Liver (tissue), 3 donors: ENCODE measurements around the gene EXOSC3.

Experiments used
- CTCF ChIP-seq: fragments of 150-350 bp; IDR thresholded peaks from 2 replicates; pipeline ENCODE4 v1.5.1; 2017; ENCODE audit warnings: improper control_type of control experiment, low read depth, low read length; ENCODE audit not compliant: missing input control
- GABPA ChIP-seq, 2 donors: IDR thresholded peaks in 1 of 2; conservative IDR thresholded peaks in 1 of 2; 2 replicates each; pipeline ENCODE4 v1.6.1; 2016; ENCODE audit warnings: antibody characterized with exemption in 2 of 2, mild to moderate bottlenecking in 1 of 2, moderate library complexity in 1 of 2
- JUND ChIP-seq, 2 donors: IDR thresholded peaks; 2 replicates each; pipeline ENCODE4 v1.6.1; 2016; ENCODE audit warnings: antibody characterized with exemption in 2 of 2
- MAX ChIP-seq: IDR thresholded peaks from 2 replicates; pipeline ENCODE4 v1.6.1; 2016; ENCODE audit warnings: antibody characterized with exemption
- RAD21 ChIP-seq, 2 donors: IDR thresholded peaks; 2 replicates each; pipeline ENCODE4 v1.6.1; 2016; ENCODE audit warnings: antibody characterized with exemption in 2 of 2, mild to moderate bottlenecking in 2 of 2
- YY1 ChIP-seq: IDR thresholded peaks from 2 replicates; pipeline ENCODE4 v1.6.1; 2016; ENCODE audit warnings: antibody characterized with exemption, mild to moderate bottlenecking
- TF ChIP-seq, protein P1 (sequence below): IDR thresholded peaks from 2 replicates; pipeline ENCODE4 v1.6.1; 2016; ENCODE audit warnings: antibody characterized with exemption, mild to moderate bottlenecking
- TF ChIP-seq, protein P2 (sequence below): IDR thresholded peaks from 2 replicates; pipeline ENCODE4 v1.6.1; 2016; ENCODE audit warnings: antibody characterized with exemption
- donor health status: healthy.
- donor health status: healthy.

DNA sequence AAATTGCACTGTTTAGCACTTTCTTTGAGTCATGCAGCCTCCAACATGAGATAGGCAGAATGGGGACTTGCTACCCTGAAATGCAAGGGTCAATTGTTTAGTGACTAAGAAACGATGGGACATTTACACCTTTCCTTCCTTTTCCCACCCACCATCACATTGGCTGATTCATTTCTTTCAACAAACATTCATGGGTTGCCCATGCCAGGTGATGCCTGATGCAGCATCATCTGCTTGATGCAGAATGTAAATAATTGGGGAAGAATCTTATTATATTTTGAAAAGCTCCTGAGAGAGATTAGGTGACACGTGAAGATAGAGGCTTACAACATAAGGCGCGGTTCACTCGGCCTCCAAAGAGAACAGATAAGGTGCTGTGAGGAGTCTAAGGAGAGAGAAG is 35.7 kb downstream of the EXOSC3 start:
- no peak for TF ChIP-seq CTCF
- TF ChIP-seq, protein P1, sequence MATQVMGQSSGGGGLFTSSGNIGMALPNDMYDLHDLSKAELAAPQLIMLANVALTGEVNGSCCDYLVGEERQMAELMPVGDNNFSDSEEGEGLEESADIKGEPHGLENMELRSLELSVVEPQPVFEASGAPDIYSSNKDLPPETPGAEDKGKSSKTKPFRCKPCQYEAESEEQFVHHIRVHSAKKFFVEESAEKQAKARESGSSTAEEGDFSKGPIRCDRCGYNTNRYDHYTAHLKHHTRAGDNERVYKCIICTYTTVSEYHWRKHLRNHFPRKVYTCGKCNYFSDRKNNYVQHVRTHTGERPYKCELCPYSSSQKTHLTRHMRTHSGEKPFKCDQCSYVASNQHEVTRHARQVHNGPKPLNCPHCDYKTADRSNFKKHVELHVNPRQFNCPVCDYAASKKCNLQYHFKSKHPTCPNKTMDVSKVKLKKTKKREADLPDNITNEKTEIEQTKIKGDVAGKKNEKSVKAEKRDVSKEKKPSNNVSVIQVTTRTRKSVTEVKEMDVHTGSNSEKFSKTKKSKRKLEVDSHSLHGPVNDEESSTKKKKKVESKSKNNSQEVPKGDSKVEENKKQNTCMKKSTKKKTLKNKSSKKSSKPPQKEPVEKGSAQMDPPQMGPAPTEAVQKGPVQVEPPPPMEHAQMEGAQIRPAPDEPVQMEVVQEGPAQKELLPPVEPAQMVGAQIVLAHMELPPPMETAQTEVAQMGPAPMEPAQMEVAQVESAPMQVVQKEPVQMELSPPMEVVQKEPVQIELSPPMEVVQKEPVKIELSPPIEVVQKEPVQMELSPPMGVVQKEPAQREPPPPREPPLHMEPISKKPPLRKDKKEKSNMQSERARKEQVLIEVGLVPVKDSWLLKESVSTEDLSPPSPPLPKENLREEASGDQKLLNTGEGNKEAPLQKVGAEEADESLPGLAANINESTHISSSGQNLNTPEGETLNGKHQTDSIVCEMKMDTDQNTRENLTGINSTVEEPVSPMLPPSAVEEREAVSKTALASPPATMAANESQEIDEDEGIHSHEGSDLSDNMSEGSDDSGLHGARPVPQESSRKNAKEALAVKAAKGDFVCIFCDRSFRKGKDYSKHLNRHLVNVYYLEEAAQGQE, result no peak
- TF ChIP-seq YY1, result no peak
- no peak for TF ChIP-seq GABPA (IDR thresholded peaks at IDR 0.05 in 1 of 2, conservative IDR thresholded peaks at IDR 0.05 in 1 of 2)
- TF ChIP-seq RAD21 (IDR thresholded peaks at IDR 0.05), result no peak
- TF ChIP-seq, protein P2, sequence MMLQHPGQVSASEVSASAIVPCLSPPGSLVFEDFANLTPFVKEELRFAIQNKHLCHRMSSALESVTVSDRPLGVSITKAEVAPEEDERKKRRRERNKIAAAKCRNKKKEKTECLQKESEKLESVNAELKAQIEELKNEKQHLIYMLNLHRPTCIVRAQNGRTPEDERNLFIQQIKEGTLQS, result no peak
- TF ChIP-seq MAX, result no peak
- TF ChIP-seq JUND (IDR thresholded peaks at IDR 0.05), result no peak
